HEK293T (cell line): Measurements from ENCODE around the gene EML6.

Experiments
- ARNT ChIP-seq: fragments of 450-650 bp; IDR thresholded peaks from 2 replicates; pipeline ENCODE4 v1.6.1; 2017; ENCODE audit warnings: mild to moderate bottlenecking
- BHLHE40 ChIP-seq: fragments of 450-650 bp; IDR thresholded peaks from 2 replicates; pipeline ENCODE4 v1.6.1; 2016; ENCODE audit warnings: mild to moderate bottlenecking, moderate library complexity, borderline replicate concordance
- CTBP1 ChIP-seq: fragments of 450-650 bp; IDR thresholded peaks from 2 replicates; pipeline ENCODE4 v1.6.1; 2016; ENCODE audit warnings: borderline replicate concordance
- ELF4 ChIP-seq: fragments of 450-650 bp; IDR thresholded peaks from 2 replicates; pipeline ENCODE4 v1.6.1; 2017; ENCODE audit warnings: antibody characterized with exemption
- FOXA1 ChIP-seq: fragments of 450-650 bp; IDR thresholded peaks from 2 replicates; pipeline ENCODE4 v1.6.1; 2016; ENCODE audit warnings: mild to moderate bottlenecking
- FOXK2 ChIP-seq: fragments of 450-650 bp; IDR thresholded peaks from 2 replicates; pipeline ENCODE4 v1.6.1; 2016; ENCODE audit warnings: mild to moderate bottlenecking
- FOXM1 ChIP-seq: fragments of 450-650 bp; IDR thresholded peaks from 2 replicates; pipeline ENCODE4 v1.6.1; 2017; ENCODE audit warnings: mild to moderate bottlenecking, borderline replicate concordance
- L3MBTL2 ChIP-seq: fragments of 450-650 bp; conservative IDR thresholded peaks from 2 replicates; pipeline ENCODE4 v1.6.1; 2016; ENCODE audit warnings: mild to moderate bottlenecking
- NFRKB ChIP-seq: fragments of 450-650 bp; IDR thresholded peaks from 2 replicates; pipeline ENCODE4 v1.6.1; 2016; ENCODE audit warnings: mild to moderate bottlenecking, moderate library complexity
- PKNOX1 ChIP-seq: fragments of 450-650 bp; IDR thresholded peaks from 2 replicates; pipeline ENCODE4 v1.6.1; 2016
- SP1 ChIP-seq: fragments of 450-650 bp; IDR thresholded peaks from 2 replicates; pipeline ENCODE4 v1.6.1; 2017
- SUZ12 ChIP-seq: fragments of 450-650 bp; IDR thresholded peaks from 2 replicates; pipeline ENCODE4 v1.6.1; 2016; ENCODE audit warnings: mild to moderate bottlenecking
- TARDBP ChIP-seq: fragments of 450-650 bp; IDR thresholded peaks from 2 replicates; pipeline ENCODE4 v1.6.1; 2016

GRCh38 chr2:54916637-54917036, 193.2 kb downstream of the EML6 start:
- TF ChIP-seq PKNOX1 (no peak), ELF4 (no peak), TARDBP (no peak), BHLHE40 (no peak), SUZ12 (no peak), FOXA1 (no peak), NFRKB (no peak), L3MBTL2 (no peak), ARNT (no peak), SP1 (no peak), FOXK2 (no peak), CTBP1 (no peak), FOXM1 (no peak)
